HepG2 (cell line): Measurements from ENCODE around the gene SAPCD1. TPM values are rescaled to one million over a fixed set of nuclear protein-coding genes. Genes with fewer than 3 reads are reported as not detected.
A peak's percentile ranks its signal among the peaks of the same experiment; 100 is the strongest.

Source experiments
- AFF4 ChIP-seq: sonication (generic); formaldehyde crosslinking; IDR thresholded peaks from 2 replicates; pipeline ENCODE4 v1.4.0; 2020; ENCODE audit warnings: missing genetic modification reagents
- PAXIP1 ChIP-seq: sonication (generic); formaldehyde crosslinking; conservative IDR thresholded peaks from 2 replicates; pipeline ENCODE4 v1.4.0; 2020; ENCODE audit warnings: mild to moderate bottlenecking, missing genetic modification reagents, moderate library complexity
- PTBP1 ChIP-seq: fragments of 200-400 bp; formaldehyde crosslinking; IDR thresholded peaks from 2 replicates; pipeline ENCODE4 v1.6.1; 2018; ENCODE audit warnings: low read length, low read depth; ENCODE audit not compliant: poor library complexity, severe bottlenecking
- ZNF18 ChIP-seq: sonication (generic); formaldehyde crosslinking; IDR thresholded peaks from 2 replicates; pipeline ENCODE4 v1.8.0; 2022; ENCODE audit warnings: mild to moderate bottlenecking, missing genetic modification reagents; ENCODE audit not compliant: insufficient replicate concordance
- ZNF280B ChIP-seq: sonication (generic); formaldehyde crosslinking; IDR thresholded peaks from 2 replicates; pipeline ENCODE4 v1.5.0; 2020; ENCODE audit warnings: missing genetic modification reagents, mild to moderate bottlenecking, borderline replicate concordance
- polyA plus RNA-seq, 8 experiments: library from polyadenylated mRNA; depleted of rRNA in 3 of 8; stranded (reverse) in 7 of 8; unstranded in 1 of 8; fragments of >200 nt; fragmentation: Illumina TruSeq in 4 of 8; extraction: Trizol in 4 of 8; gene quantifications; 2 replicates each; pipeline versions ENCODE4 v1.2.1 to v1.2.3, GENCODE V29; 2011 to 2016; ENCODE audit warnings: low read depth in 4 of 8, missing spikeins in 1 of 8, mixed read lengths in 1 of 8; ENCODE audit not compliant: insufficient read depth in 1 of 8
- total RNA-seq, 5 experiments: library from RNA; depleted of rRNA; stranded (reverse); fragments of >200 nt; fragmentation: Illumina TruSeq; extraction: Trizol; gene quantifications; 2 replicates each; pipeline ENCODE4 v1.2.3, GENCODE V29; 2016; ENCODE audit warnings: low read depth in 1 of 5

Gene SAPCD1
- total and polyA plus RNA-seq, 2 of the 13 experiments (the other 11 are each of a cell fraction or from before 2014, with no cell fraction given), result 2.5 to 3.9 TPM

- TF ChIP-seq PAXIP1 (CRISPR knock-in tag), result 0 out of 2 replicates have a peak, but pooled peaks have one; percentile 26
- no peak for TF ChIP-seq PTBP1
- peak; percentile 37; the same call in 1 of the 2 replicates for TF ChIP-seq ZNF280B (CRISPR knock-in tag)
- TF ChIP-seq AFF4, result no peak
- TF ChIP-seq ZNF18 (CRISPR knock-in tag), result no peak
Measured at GRCh38 chr6:31765910-31766794, 3.7 kb downstream of the SAPCD1 start (continued).
